Breast epithelium (tissue), 3 donors: ENCODE results near the gene ZNF343.

Experiments
- CTCF ChIP-seq, 3 donors: fragments of 450-650 bp; IDR thresholded peaks; one replicate each; pipeline ENCODE4 v1.5.1; 2016 to 2017; ENCODE audit warnings: antibody characterized with exemption in 3 of 3, mild to moderate bottlenecking in 3 of 3, moderate library complexity in 3 of 3
- POLR2A ChIP-seq: fragments of 450-650 bp; IDR thresholded peaks from one replicate; pipeline ENCODE4 v1.6.1; 2016; ENCODE audit warnings: antibody characterized with exemption, mild to moderate bottlenecking, moderate library complexity
- POLR2AphosphoS5 ChIP-seq, 3 donors: sonication (generic); formaldehyde crosslinking; IDR thresholded peaks; one replicate each; pipeline ENCODE4 v1.6.1; 2017; ENCODE audit warnings: antibody characterized with exemption in 3 of 3

- TF ChIP-seq CTCF (IDR thresholded peaks at IDR 0.05) (no peak), POLR2A (no peak), POLR2AphosphoS5 (IDR thresholded peaks at IDR 0.05) (no peak)
Measured at GRCh38 chr20:2520617-2521016, 11.9 kb upstream of the ZNF343 start.
